Measurements from ENCODE around the gene SLC8A1.

The SLC8A1 gene

DNA sequence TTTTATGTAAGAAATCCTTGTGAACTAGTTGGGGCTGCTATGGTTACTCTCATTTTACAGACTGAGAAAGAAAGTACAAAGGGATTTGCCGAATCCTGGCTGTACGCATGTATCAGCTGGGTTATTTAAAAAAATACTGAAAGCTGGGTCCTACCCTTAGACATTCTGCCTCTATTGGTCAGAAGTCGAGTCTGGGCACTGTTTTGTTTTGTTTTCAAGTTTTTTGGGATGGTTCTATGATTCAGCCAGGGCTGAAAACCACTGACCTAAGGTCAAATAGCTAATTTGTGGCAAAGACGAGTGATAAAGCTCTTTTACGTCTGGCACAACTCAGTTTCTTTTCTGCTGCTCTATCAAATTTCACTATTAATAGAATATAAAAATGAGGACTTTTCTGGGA is 5.9 kb upstream of the SLC8A1 start:
- DNase-seq = no peak

DNA sequence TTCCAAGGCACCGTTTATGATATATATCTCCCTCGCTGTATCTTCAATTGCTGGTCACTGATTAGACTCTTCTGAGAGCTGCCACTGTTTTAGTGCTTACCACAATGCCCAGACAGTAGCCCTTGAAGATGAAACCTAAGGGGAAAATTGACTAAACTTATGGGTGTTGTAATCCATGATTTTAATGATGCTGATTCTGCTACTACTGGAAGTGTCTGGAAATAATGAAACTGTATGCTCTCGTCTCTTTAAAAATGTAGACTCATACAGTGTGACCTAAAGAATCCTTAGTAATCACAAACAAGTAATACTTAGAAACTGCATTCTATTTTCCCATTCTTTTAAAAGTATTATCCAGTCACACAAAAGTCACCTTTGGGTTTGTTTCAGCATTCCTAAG is 5.5 kb upstream of the SLC8A1 start:
- no peak for DNase-seq

DNA sequence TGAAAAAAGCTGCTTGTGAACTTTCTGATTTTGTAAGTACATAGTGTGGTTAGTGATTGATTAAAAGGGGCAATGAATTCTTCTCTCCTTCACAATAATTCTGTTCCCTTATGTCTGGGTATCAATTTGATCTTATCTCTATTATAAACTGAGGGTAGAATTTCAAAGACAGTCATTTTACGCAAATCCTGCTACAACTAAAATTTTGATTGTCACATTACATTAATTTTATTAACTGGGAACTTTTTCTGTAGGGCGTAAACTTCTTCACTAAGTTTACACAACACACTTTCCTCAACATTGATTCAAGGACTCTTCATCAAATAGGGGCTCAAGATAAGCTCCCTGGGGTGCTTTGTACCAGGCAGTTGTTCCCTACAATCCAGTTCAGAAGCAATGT is 5.0 kb upstream of the SLC8A1 start:
- no peak for DNase-seq

DNA sequence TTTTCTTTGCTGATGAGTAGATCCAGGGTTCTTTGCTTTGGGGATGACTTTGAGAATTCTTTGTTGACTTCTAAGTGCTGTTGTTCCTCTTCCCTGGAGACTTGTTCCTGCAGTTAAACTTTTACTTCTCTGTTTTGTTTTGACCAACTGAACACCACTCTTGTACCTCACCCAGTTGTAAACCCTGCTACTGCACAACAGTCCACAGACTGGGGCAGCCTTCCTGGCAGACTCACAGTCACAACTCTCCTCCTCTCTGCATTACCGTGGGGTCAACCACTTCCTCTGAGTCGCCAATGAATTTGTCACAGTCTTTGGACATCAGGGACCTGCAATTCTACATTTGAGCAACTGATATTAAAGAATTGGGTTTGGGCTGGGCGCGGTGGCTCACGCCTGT is 3.8 kb upstream of the SLC8A1 start:
- no peak for DNase-seq

DNA sequence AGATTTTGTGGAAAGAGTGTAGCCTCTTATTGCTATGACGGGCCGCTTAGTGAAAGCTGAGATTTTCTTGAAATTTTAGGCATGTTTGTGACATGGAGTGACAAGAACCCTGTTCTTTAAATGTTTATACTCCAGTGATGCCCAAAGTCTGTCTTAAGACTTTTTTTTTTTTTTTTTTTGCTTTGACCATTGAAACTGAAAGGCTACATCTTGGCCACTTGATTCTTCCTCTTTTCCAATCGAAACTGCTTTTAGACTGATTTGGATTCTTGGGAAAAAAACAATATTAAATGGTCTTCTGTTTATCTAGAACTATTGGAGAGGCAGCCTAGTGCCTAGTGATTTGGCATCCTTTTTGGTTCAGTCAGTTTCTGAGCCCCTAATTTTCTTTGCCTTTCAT is 2.4 kb upstream of the SLC8A1 start:
- no peak for DNase-seq

DNA sequence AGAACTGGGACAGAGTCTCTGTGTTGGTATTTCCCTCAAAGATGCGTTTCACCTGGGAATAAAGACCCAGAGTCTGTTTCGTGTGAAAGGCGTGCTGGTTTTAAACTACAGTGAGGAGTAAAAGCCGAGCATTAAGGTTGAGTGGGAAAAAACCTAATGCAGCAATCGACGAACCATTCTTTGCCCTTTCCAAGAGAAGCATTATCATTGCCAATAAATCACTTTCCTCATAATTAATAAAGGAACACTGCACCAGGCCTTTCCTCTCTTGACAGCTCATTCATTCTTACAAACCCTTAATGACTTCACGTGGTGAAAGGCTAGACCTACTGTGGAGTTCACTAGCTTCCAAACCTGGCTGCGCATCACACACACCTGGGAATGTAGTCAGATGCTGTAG is 896 bp upstream of the SLC8A1 start:
- no peak for DNase-seq

DNA sequence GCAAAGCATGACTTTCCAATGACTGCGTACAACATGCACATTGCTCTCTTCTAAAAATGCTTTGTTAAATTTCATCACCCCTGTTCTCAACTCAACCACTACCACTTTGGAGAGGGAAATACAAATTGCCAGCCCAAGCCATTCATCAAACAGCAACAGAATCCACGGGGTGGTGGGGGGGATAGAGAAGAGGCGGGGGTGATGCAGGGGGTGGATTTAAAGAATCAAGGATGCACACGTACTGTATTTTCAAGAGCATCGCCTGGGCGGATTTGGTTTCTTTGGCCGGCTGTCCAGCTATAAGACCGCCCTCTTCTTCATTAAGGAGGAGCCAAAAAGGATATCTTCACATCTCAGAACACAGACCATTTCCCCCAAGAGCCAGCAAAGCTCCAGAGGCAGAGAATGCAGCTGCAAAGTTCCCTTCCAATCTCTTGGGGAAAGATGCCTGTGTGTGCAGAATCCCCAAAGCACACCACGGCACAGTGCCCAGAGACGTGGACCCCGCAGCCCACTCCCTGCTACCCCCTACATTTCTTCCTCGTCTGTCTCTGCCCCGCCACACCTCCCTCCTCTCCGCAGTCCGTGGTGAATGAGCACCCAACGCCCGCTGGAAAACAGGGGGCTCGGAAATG is 977 bp downstream of the SLC8A1 start:
- DNase-seq = peak; percentile 26 to 94

DNA sequence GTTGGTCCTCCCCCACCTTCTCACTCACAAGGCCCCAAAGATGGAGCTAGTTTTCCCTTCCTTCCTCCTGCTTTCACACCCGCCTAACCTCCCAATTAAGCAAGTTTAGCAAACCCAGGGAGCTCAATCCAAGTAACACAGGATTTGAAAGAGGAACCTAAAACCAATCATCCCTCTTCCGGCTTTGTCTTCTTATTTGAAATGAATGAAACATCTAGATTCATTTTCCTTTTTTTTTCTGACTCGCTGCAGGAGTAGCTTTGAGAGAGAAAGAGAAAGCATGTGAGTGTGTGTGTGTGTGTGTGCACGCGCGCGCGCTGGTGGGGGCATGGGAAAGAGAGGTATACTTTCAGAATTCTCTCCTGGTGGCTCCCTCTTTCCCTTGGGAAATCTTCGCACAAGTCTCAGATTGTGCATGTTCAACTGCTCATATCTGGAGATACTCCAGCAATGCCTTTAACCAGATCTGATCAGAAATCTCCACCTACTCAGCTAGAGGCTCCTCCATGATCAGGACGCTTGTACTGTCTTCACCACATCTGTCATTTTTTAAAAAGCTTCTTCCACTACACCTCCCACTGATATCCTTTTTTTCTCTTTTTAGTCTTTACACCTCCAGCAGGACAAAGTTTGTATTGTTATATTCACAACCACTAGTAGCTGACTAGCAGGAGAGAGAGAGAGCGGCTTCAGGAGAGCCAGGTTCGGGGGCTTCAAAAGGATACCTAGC is 1.7 kb downstream of the SLC8A1 start:
- peak; percentile 25 to 75 for DNase-seq

DNA sequence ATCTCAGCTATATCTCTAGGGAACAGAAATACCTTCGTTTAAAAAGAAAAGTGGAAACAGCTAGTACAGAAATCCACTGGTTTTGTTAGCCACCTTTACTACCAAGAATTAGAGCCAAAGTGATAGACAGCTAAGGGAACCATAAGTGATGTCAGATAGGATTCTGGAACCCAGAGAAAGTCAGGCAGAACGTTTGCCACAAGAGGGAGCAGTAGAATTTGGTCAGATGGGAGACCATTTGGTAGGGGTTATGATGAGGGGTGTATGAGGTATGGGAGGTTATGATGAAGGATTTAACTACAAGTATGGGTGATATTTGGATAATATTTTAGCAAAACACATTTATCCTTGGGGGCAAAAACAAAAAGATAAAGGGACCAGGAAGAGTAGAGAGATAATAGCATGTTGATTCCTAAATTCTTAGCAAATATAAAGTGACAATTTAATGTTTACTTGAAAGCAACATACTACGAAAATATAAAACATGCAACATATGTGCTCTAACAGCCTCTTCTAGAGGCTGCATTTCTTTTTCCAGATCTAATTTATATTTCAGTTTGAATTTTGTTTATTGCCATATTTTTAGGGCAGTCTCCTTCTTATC is 3.3 kb downstream of the SLC8A1 start:
- DNase-seq = peak; percentile 29 to 47

DNA sequence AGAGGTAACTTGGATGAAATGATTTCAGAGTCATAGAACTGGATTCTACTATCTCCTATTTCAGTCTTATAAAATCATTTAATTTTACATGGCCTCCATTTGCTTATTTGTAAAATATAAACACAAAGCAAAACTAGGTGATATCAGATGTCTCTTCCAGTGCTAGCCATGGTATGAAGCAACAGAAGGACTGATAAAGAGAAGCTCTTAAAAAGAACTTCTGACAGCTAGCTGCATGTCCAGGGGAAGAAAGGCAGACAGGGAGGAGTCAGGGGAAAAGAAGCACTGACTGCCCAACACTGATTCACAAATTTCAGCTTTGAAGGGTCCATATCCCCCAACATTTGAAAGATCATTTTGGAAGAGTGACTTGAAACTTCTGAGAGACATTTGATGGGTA is 6.4 kb downstream of the SLC8A1 start:
- no peak for DNase-seq

DNA sequence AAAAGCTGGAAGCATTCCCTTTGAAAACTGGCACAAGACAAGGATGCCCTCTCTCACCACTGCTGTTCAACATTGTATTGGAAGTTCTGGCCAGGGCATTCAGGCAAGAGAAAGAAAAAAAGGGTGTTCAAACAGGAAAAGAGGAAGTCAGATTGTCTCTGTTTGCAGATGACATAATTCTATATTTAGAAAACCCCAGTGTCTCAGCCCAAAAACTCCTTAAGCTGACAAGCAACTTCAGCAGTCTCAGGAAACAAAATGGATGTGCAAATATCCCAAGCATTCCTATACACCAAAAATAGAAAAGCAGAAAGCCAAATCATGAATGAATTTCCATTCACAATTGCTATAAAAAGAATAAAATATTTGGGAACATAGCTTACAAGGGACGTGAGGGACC is 11.1 kb downstream of the SLC8A1 start:
- no peak for DNase-seq

DNA sequence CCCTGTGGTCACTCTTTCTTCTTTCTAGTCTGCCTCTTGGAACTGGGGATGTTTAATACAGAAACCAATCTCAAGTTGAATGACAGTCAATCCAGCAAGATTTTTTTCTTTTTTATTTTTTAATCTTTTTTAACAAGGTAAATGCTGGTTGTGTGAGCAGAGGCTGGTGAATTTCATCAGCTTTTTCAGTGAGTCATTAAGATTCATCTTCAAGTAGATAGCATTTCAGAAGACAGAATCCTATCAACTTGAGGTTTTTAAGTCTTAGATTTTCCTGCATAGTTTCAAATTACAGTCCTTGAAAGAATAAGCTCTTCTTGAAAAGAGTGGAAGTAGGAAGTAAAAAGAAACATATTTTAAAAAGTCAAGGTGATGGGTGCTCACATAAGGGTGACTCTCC is 12.4 kb downstream of the SLC8A1 start:
- DNase-seq = no peak

DNA sequence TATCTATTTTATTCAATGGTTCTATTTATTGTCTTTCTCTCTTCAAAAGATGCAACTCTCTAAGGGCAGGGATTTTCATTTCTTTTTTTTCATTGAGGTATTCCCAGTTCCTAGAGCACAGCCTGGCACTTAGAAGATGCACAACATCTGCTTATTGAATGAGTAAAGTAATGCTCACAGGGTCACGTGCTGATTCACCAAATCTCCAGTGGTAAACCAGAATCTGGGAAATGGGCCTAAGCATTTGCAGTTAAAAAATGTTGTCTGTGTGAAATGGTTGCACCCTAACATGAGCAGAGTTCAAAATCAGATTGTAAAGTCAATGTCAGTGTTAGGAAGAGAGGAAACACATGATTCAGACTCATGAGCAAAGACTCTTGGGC is 15.8 kb downstream of the SLC8A1 start:
- no peak for DNase-seq

DNA sequence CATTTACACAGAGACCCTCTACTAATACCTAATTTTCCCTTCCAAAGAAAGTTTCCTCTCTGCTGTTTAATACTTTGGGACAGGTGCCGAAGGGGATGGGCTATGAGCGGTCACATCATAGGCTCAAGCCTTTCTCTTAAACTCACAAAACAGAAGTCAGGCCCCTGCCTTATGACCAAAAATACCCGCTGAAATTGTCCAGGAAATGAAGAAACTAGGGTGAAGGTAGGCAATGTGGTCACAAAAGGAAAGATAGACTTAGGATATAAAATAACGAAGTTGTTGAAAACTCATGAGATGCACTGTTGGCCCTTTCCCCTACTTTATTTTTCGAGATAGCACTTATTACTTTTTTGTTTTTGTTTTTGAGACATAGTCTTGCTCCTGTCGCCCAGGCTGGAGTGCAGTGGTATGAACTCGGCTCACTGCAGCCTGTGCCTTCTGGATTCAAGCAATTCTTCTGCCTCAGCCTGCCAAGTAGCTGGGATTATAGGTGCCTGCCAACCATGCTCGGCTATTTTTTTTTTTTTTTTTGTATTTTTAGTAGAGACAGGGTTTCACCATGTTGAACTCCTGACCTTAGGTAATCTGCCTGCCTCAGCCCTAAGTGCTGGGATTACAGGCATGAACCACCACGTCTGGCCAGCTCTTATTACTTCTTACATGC is 16.3 kb downstream of the SLC8A1 start:
- DNase-seq = no peak

DNA sequence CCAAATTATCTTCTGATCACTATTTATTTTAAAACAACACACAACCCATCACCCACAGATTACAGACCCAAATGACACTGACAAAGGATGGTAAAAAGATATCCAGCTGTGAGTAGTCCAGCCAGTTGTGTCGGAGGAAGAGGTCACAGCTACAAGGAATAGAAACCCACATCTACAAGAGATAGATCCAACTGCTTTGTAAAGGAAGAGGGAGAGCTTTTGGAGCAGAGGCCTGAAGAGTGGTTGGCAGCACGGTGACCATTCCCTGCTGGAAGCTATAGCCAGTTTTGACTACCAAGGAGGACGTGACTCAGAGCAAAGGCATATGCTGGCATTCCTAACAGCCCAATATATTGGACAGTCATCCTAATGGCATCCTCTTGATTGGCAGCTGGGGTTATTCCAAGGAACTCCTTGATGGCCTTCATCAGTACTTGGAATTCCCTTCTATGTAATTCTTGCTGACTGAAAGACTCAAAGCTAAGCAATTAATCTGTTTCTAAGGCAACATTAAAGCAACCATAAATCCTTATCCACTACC is 17.1 kb downstream of the SLC8A1 start:
- DNase-seq = no peak

DNA sequence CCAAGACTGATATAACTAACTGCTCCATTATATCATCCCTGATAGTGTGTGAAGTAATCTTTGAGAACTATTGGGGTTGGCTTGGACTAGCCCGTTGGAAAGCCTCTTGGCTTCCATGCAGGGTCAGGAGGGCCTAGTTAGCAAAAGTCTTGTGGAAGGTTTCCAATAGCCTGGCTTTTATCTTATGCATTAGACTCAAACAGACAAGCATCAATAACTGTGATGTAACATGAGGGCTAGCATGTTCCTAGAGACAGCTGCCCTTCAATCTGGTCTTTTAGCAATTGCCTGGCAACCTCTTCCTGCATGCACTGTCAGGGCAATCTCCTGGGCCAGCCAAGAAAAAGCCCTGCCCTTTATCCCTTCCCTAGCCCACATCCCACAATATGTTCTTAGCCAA is 18.2 kb downstream of the SLC8A1 start:
- no peak for DNase-seq

DNA sequence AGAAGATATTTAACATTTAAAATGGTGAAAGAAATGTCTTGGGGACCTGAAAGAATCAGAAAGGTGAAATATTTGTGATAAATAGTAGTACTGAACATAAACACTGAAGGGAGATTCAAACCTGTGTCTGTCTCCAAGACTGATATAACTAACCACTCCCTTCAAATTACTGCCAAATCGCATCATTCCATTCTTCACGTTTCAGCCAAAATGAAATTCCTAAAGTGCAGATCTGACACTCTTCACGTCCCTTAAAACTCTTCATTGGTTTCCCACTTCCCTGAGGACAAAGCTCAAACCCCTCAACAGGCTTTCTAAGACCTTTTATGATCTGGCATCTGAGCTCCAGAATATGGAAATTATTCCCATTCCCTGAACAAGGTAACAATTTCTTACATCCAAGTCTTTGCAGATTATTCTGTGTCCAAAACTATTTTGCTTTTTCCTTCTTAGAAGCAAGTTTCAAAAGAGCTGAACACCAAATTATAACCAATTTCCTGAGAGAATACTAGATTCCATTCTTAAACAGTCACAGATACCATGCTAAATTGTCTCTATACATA is 18.9 kb downstream of the SLC8A1 start:
- no peak for DNase-seq

DNA sequence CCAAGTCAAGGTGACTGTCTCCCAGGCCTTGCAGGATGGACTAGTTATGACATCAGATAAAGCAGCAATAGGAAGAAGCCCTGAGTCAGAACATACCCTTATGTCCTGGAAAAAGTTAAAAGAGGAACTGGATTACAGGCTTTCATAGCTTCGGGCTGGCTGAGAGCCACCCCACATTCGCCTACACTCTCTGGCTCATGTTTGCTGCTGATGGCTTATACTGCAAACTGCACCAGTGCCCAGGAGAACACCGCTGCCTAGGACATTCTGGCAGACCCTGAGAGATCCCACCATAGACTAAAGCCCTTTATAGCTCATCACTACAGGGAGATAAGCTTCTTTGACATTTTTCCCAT is 20.3 kb downstream of the SLC8A1 start:
- no peak for DNase-seq

DNA sequence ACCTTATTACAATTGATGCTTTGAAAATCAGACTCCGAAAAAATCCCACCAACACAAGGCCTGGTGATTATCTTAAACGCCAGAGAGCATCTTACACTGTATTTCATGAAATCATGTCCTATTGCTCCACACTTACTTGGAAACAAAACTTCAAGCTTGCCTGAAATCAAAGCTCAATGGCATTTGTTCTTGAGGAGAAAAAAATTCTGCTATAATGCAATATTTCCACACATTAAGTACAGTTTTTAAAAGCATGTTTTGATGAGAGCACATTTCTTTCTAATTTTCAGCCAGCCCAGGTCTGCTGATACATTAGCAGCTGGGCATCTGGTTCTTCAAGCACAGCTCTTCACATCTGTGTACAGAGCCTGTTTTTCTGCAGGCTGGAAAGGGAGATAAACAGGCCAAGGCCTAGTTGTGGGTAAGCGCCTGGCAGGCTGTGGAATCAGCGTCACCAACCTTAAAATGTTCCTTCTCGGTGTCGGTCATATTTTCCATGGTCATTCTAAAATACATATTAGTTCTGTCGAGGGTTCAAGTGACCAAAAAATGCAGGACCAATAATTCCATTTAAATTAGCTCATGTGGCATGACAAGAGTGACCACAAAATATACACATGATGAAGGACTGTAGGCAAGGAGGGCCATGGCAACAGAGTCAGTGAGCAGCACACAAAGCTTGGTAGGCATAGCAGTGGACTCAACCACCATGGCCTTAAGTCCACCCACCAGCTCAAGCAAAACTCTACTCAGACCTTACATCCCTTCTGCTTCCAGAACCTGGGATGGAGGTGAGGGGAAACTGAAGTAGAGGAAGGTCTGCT is 20.9 kb downstream of the SLC8A1 start:
- DNase-seq = no peak

DNA sequence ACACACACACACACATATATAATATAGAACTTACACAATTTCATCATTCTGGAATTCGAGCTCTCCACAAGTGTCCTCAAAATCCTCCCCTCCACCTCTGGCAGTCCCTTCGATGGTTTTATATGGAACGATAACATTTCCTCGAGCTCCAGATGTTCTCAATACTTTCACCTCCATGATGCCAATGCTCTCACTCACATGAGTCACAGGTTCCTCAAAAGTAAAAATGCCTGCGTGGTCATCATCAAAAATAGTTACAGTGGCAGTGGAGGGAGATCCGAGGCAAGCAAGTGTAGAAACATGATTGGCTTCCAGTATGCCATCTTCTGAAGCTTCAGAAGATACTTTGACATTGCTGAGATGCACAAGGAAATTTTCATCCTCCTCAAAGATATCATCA is 23.5 kb downstream of the SLC8A1 start:
- DNase-seq = no peak

DNA sequence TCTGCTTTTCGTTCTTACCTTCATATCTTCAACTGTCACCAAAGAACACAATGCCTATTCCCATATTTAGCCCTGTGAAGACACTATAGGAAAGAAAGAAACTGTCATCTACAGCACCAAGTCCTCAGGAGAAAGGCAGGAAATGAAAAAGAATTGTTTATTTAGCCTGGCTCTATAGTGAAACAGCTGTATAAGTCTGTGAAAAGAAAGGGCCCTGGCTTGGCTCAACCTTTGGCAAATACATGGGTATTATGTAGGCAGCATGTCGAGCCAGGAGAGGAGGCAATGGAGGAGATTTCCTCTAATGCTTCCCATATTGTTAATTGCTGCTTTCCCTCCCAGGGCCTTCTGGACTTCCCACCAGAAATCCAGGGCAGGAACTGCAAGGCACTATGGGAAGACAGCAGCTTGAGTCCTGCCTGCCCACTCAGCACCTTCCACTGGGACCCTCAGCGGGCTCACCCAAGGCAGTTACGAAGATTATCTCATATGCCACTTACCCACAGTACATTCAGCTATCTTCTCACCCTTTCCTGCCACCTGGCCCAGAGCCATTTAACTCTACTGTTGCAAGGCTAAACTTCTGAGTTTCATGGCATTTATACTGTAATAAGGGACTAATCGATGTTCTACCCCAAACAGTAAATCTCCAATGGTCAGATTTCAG is 30.1 kb downstream of the SLC8A1 start:
- DNase-seq = no peak

DNA sequence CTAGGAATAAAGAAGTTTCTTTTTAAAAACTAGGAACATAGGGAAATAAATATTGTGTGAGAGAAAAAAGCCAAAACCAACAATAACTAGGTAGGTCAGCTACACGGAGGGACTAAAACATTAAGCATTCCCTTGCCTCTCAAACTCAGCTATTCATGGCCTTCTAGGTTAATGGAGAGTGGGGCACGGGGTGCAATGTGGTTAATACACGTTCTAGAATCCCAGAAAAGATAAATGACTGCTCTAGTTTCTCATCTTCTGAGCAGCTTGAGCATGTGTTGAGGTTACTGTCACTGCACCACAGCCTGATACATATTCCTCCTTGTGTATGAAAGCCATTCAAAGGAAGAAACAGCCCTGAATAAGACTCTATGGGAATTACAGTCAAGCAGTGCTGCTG is 31.4 kb downstream of the SLC8A1 start:
- DNase-seq = no peak

Data from NCI-H187 (cell line).